Prostate gland (tissue), 2 donors: ENCODE data around the gene CTIF.

Source experiments
- CTCF ChIP-seq, 4 experiments: fragments of 200-600 bp in 2 of 4; fragments of 450-650 bp in 2 of 4; sonication (generic) in 2 of 4; IDR thresholded peaks; 1 replicate in 3 of 4; 2 replicates in 1 of 4; pipeline ENCODE4 v1.5.1; 2016 to 2019; ENCODE audit warnings: antibody characterized with exemption in 4 of 4, mild to moderate bottlenecking in 2 of 4, moderate library complexity in 2 of 4
- POLR2A ChIP-seq: fragments of 450-650 bp; IDR thresholded peaks from one replicate; pipeline ENCODE4 v1.6.1; 2016; ENCODE audit warnings: antibody characterized with exemption, mild to moderate bottlenecking

GRCh38 chr18:48898521-48898920 is 359.7 kb downstream of the CTIF start:
- TF ChIP-seq CTCF (IDR thresholded peaks at IDR 0.05), result no peak
- TF ChIP-seq POLR2A, result no peak
